NB4 (cell line): ENCODE data around the gene EGR2.
A peak's percentile ranks its signal among the peaks of the same experiment; 100 is the strongest.

Experiments used
- DNase-seq: peaks from one replicate; pipeline ENCODE4 v3.0.0; 2010; ENCODE audit warnings: low read depth
- H3K4me3 ChIP-seq: one replicate; pipeline ENCODE4 v1.5.1; 2011; ENCODE audit warnings: mild to moderate bottlenecking, low read depth, low read length, moderate library complexity
- CTCF ChIP-seq: IDR thresholded peaks from one replicate; pipeline ENCODE4 v1.5.1; 2012; ENCODE audit warnings: low read depth, low read length
- MAX ChIP-seq: IDR thresholded peaks from 2 replicates; pipeline ENCODE4 v1.6.1; 2011; ENCODE audit warnings: low read depth, low read length
- MYC ChIP-seq: IDR thresholded peaks from 2 replicates; pipeline ENCODE4 v1.6.1; 2011; ENCODE audit warnings: low read depth, low read length
- POLR2A ChIP-seq: IDR thresholded peaks from 2 replicates; pipeline ENCODE4 v1.6.1; 2011; ENCODE audit warnings: mild to moderate bottlenecking; ENCODE audit not compliant: insufficient read length; ENCODE audit errors: extremely low read depth

The EGR2 gene

GRCh38 chr10:62844280-62845011 lies 28.3 kb upstream of the EGR2 start:
- no peak overlapping the region for H3K4me3 ChIP-seq
- TF ChIP-seq CTCF, result no peak
- no peak for TF ChIP-seq MYC
- no peak for DNase-seq

GRCh38 chr10:62843600-62843999 lies 27.4 kb upstream of the EGR2 start:
- no peak overlapping the region for H3K4me3 ChIP-seq
- TF ChIP-seq MYC, result no peak
- TF ChIP-seq MAX, result no peak
- no peak for TF ChIP-seq POLR2A
- TF ChIP-seq CTCF, result no peak
- DNase-seq, result no peak

GRCh38 chr10:62842983-62843382 lies 26.8 kb upstream of the EGR2 start:
- no peak overlapping the region for H3K4me3 ChIP-seq
- DNase-seq, result peak; percentile 25
- no peak for TF ChIP-seq CTCF
- TF ChIP-seq MAX, result no peak
- TF ChIP-seq POLR2A, result no peak
- no peak for TF ChIP-seq MYC

GRCh38 chr10:62839590-62839989 lies 23.4 kb upstream of the EGR2 start:
- H3K4me3 ChIP-seq, result no peak overlapping the region
- DNase-seq, result no peak
- TF ChIP-seq CTCF (no peak), MYC (no peak), POLR2A (no peak), MAX (no peak)

- no peak for DNase-seq
- no peak overlapping the region for H3K4me3 ChIP-seq
- TF ChIP-seq CTCF (no peak), POLR2A (no peak), MYC (no peak), MAX (no peak)
Measured at GRCh38 chr10:62831346-62831745, 15.2 kb upstream of the EGR2 start.

GRCh38 chr10:62830679-62831078 lies 14.5 kb upstream of the EGR2 start:
- TF ChIP-seq POLR2A (no peak), CTCF (no peak), MAX (no peak)
- no peak overlapping the region for H3K4me3 ChIP-seq
- DNase-seq, result peak; percentile 49
